B cell (primary cell): ENCODE results near the gene LRIG3.

Experiments
- CTCF ChIP-seq: fragments of 200-600 bp; IDR thresholded peaks from one replicate; pipeline ENCODE4 v1.8.0; 2022; ENCODE audit warnings: antibody characterized with exemption, mild to moderate bottlenecking
- EZH2 ChIP-seq: IDR thresholded peaks from 2 replicates; pipeline ENCODE4 v1.6.1; 2012; ENCODE audit warnings: borderline replicate concordance, low read depth, mild to moderate bottlenecking, moderate library complexity, low read length; ENCODE audit not compliant: insufficient read depth, poor library complexity, severe bottlenecking

DNA sequence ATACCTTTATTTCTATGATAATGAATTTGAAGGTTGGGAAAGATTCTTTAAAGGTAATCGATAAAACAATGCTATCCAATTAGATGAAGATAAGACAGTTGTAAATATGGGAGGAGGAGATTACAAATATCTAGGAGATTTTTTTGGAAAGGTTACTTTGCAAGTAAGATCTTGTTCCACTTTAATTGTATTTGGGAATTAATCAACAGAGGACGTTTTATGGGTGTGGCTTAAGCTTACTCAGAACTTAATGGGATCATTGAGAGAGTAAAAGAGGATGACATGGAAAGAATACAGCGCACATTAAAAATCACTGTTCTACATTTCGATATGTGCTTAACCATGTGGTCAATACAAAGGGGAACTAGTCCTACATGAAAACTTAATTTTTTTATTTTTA, 3.5 kb upstream of the LRIG3 start:
- TF ChIP-seq CTCF, result no peak
- TF ChIP-seq EZH2, result no peak
